ENCODE results near the gene OPRM1.
"Not testable (repeated sequence)": the region's sequence is repeated elsewhere in the genome, so short reads cannot be mapped to it uniquely, and the experiment has no call there.

OPRM1 gene

DNA sequence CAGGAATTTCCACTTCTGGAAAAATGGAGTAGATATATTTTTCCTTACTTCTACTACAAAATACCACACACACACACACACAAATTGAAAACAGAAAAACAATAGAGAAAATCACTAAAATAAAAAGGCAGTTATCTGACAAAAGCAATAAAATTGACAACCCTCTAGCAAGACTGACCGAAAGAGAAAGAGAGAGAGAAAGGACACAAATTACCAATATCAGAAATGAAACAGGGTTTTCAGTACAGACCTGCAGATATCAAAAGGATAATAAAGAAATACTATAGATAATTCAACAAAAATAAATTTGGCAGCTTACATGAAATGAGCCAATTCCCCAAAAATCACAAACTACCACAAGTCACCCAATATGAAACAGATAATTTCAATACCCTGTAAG, 104.7 kb downstream of the OPRM1 start:
- peaks cover 5% of the 10 kb centered on the region for H3K4me1 Mint-ChIP-seq (ENCODE audit: low read depth)
- no peaks in the 10 kb centered on the region for H3K36me3 Mint-ChIP-seq (ENCODE audit: low read depth)
- H3K9me3 Mint-ChIP-seq, result no peaks in the 10 kb centered on the region
- no peak overlapping the region for H3K4me3 Mint-ChIP-seq
- H3K27ac Mint-ChIP-seq, result no peak overlapping the region
- peaks cover 9% of the 10 kb centered on the region for H3K27me3 Mint-ChIP-seq
- no peak for DNase-seq

DNA sequence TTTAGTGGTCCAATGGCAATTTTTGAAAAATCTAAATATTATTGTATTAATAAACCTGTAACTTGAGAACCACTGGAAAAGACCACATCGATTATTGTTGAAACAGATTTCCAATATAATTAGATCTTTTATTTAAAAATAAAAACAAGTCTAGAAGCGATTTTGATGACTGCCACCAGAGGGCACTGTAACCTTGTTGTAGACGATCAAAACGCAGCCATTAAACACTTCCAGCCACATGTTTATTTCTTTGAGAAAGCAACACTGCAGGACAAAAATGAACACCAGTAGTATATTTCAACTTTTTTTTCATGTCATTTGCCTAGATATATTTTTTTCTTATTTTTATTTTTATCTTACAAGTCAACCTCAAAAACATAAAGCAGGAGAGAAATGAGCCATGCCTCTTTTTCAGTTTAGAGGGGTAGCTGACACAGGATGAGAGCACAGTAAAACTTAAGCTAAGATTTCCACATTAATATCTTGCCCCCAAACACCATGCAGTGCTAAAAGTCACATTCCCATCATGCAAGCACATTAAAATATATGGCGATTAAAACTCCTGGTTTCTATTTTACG, 115.4 kb downstream of the OPRM1 start:
- Mint-ChIP-seq H3K9me3 (no peaks in the 10 kb centered on the region), H3K4me3 (no peak overlapping the region), H3K27ac (peak overlapping the region; percentile 69), H3K4me1 (ENCODE audit: low read depth) (peaks cover 44% of the 10 kb centered on the region), H3K36me3 (ENCODE audit: low read depth) (peaks cover 6% of the 10 kb centered on the region), H3K27me3 (no peaks in the 10 kb centered on the region)
- peak; percentile 49 for DNase-seq

DNA sequence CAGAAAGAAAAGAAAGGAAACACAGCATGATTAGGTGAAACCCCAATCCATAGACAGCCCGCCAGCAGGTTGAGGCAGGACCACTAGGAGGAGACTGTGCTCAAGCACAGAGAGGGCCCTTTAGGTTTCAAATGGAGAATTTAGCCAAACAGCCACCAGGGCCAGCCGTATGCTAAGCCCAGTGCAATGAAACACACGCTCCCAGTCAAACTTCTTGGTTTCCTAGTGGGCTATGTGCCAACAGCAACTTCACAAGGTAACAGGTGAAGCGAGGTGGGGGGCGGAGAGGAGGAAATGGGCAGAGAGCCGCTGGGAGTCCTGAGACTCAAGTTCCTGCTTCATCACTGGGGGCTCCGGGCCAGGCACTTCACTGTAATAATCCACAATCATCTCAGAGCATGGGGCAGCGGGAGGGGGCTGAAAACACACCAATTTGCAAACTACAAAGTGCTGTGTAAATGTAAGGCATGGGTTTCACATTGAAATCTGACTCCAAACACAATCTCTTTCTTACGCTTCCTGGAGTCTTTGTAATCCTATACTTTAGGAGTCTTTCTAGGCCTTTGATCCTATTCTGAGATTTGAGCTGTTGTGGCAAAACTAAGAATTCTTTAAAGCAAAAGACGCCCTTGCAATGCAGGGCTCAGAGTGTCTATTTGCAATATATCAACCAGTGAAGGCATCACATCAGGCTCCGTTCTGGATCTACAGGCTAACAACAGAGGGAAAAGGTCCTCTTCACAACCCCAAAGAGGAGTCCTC, 117.3 kb downstream of the OPRM1 start:
- peak overlapping the region; percentile 71 for H3K4me3 Mint-ChIP-seq
- DNase-seq, result peak; percentile 74
- no peaks in the 10 kb centered on the region for H3K27me3 Mint-ChIP-seq
- peaks cover 57% of the 10 kb centered on the region for H3K4me1 Mint-ChIP-seq (ENCODE audit: low read depth)
- peak overlapping the region; percentile 88 for H3K27ac Mint-ChIP-seq
- no peaks in the 10 kb centered on the region for H3K9me3 Mint-ChIP-seq
- H3K36me3 Mint-ChIP-seq (ENCODE audit: low read depth), result peaks cover 17% of the 10 kb centered on the region

GRCh38 chr6:154157082-154157481, 118.0 kb downstream of the OPRM1 start:
- Mint-ChIP-seq H3K36me3 (ENCODE audit: low read depth) (peaks cover 17% of the 10 kb centered on the region), H3K4me3 (peak overlapping the region; percentile 71), H3K27me3 (no peaks in the 10 kb centered on the region), H3K4me1 (ENCODE audit: low read depth) (peaks cover 57% of the 10 kb centered on the region), H3K27ac (peak overlapping the region; percentile 88), H3K9me3 (no peaks in the 10 kb centered on the region)
- no peak for DNase-seq

DNA sequence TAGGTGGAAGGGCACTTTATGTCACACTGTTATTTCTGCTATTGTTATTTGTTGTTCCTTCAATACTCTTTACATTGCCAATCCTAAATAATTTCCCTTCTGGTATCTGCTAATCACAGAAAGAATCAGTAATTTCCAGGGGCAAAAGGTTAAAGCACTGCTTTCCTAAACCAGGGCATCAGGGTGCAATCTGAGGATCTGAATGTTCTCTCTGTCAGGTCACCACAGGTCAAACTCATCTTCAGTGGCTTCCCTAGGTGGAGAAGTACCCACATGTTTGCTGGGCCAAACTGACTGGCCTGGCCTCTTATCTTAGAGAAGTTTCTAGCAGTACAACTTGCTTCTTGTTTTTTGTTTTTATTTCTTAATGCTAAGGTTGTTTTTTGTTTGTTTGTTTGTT, 118.7 kb downstream of the OPRM1 start:
- Mint-ChIP-seq H3K27ac (peak overlapping the region; percentile 88), H3K27me3 (no peaks in the 10 kb centered on the region), H3K9me3 (no peaks in the 10 kb centered on the region), H3K36me3 (ENCODE audit: low read depth) (peaks cover 17% of the 10 kb centered on the region), H3K4me1 (ENCODE audit: low read depth) (peaks cover 57% of the 10 kb centered on the region), H3K4me3 (peak overlapping the region; percentile 71)
- DNase-seq, result no peak

DNA sequence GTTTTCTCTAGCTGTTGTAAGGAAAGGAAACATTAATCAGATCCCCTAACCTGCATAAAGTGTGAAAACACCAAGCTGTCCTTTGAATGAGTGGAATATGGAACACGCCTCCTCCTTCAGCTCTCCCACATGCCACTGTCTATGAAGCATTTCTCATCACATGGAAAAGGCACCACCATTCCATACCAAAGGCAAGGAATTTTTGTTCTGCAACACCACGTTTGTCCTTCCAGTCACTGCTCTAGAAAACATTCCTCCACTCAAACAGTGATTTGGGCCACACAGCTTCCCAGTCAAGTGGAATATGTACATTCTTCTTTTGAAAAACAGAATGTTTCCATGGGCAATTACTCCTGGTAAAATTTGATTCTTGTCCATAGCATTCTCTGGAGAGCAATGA, 120.1 kb downstream of the OPRM1 start:
- no peak for DNase-seq
- Mint-ChIP-seq H3K4me1 (ENCODE audit: low read depth) (peaks cover 56% of the 10 kb centered on the region), H3K27ac (no peak overlapping the region), H3K36me3 (ENCODE audit: low read depth) (peaks cover 18% of the 10 kb centered on the region), H3K27me3 (no peaks in the 10 kb centered on the region), H3K9me3 (no peaks in the 10 kb centered on the region), H3K4me3 (no peak overlapping the region)

DNA sequence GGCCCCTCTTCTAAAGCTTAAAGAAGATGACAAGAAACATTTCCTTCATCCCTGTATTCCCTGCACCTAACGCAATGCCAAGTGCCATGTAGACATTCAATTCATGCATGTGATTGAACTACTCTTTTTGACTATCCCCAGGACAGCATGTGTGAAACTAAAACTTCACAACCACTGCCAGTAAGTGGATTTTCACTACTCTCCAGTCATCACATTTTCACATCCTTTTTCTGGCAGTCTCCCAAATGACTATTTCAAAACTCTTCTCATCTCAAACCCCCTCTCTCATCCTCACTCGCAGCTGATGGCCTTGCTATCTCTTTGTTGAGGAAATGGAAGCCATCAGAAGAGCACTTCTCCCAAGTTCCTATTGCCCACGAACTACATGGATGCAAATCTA, 122.6 kb downstream of the OPRM1 start:
- H3K27ac Mint-ChIP-seq, result no peak overlapping the region
- no peak overlapping the region for H3K4me3 Mint-ChIP-seq
- H3K36me3 Mint-ChIP-seq (ENCODE audit: low read depth), result peaks cover 37% of the 10 kb centered on the region
- H3K27me3 Mint-ChIP-seq, result no peaks in the 10 kb centered on the region
- H3K9me3 Mint-ChIP-seq, result no peaks in the 10 kb centered on the region
- peaks cover 56% of the 10 kb centered on the region for H3K4me1 Mint-ChIP-seq (ENCODE audit: low read depth)
- DNase-seq, result no peak

DNA sequence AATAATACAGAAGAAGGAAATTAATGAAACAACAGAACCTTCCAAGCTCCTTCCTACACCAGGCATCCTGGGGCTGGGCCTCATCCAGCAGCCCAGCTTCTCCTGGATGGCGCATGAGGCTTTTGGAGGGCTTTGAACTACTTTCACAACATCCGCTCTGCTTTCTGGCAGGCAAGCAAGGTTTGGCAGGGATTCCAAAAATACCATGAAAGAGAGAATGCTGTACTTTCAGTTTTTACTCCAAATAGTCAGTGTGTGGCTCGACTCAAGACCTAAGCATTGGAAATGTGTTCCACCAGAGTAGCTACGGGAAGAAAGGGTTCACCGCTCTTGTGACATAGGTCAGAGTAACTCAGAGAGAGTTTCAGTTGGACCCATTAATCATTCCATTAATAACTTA, 125.4 kb downstream of the OPRM1 start:
- Mint-ChIP-seq H3K4me1 (ENCODE audit: low read depth) (peaks cover 53% of the 10 kb centered on the region), H3K9me3 (no peaks in the 10 kb centered on the region), H3K27ac (peak overlapping the region; percentile 16), H3K36me3 (ENCODE audit: low read depth) (peaks cover 53% of the 10 kb centered on the region), H3K27me3 (no peaks in the 10 kb centered on the region), H3K4me3 (no peak overlapping the region)
- no peak for DNase-seq

DNA sequence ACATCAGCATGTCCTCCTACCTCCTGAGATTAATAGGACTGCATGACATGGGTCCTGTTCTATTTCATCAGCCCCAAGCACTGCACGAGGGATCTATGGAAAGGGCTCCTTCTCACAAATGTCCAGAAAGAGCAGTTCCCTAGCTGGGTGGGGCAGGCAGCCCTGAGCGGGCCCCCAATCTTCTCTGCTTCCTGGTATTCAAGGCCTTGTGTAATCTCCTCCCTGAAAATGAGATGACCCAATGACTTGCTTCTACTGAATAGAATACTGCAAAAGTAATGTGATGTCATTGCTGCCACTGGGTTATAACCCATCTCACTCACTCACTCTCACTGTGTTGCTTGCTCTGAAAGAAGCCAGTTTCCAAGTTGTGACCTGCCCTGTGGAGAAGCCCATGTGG, 126.4 kb downstream of the OPRM1 start:
- Mint-ChIP-seq H3K4me3 (no peak overlapping the region), H3K27me3 (no peaks in the 10 kb centered on the region), H3K9me3 (no peaks in the 10 kb centered on the region), H3K4me1 (ENCODE audit: low read depth) (peaks cover 57% of the 10 kb centered on the region), H3K27ac (peak overlapping the region; percentile 40), H3K36me3 (ENCODE audit: low read depth) (peaks cover 54% of the 10 kb centered on the region)
- no peak for DNase-seq

DNA sequence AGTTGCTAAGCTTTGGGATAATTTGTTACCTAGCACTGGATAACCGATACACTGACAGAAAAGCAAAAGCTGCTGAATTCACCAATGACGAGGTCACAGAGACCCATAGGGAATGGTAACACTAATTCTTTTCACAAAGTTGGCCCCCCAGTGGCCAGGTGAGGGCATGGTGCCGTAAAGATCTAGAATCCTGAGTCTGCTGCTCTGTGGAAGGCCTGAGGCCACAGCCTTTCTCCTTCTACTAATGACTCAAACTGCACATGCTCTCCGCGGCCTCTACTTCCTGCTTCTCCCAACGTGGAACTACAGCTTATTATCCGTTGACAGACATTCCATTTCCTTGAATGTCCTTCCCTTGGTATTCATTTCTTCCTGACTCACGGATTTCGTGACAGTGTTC, 127.1 kb downstream of the OPRM1 start:
- H3K4me3 Mint-ChIP-seq, result no peak overlapping the region
- H3K27ac Mint-ChIP-seq, result no peak overlapping the region

GRCh38 chr6:154167126-154167525, 128.1 kb downstream of the OPRM1 start:
- no peak overlapping the region for H3K4me3 Mint-ChIP-seq
- H3K4me1 Mint-ChIP-seq (ENCODE audit: low read depth), result peaks cover 64% of the 10 kb centered on the region
- no peaks in the 10 kb centered on the region for H3K9me3 Mint-ChIP-seq

More for the DNA sequence above, 127.1 kb downstream of the OPRM1 start:
- Mint-ChIP-seq H3K4me1 (ENCODE audit: low read depth) (peaks cover 57% of the 10 kb centered on the region), H3K9me3 (no peaks in the 10 kb centered on the region), H3K27me3 (no peaks in the 10 kb centered on the region), H3K36me3 (ENCODE audit: low read depth) (peaks cover 56% of the 10 kb centered on the region)
- no peak for DNase-seq

DNA sequence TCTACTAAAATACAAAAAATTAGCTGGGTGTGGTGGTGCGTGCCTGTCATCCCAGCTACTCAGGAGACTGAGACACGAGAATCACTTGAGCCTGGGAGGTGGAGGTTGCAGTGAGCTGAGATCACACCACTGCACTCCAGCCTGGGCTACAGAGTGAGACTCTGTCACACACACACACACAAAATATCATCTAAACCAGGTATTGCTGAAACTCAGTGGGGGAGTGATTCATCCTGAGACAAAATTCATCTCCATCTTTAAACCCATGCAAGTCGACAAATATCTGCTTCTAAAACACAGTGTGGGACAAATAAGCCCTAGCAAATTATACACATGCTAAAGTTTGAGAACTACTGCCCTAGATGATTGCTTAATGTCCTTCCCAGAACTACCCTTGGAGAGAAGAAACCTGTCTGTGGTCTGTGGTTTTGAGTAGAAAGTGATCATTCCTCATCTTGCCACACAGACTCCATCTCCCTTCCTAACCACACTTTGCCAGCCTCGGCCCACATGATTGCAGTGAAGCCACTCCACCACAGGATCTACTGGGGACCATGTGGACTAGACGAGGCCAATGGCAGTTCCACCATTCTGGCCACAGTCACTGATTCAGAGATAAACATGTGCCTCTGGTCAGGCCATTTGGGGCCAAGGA, 130.3 kb downstream of the OPRM1 start:
- Mint-ChIP-seq H3K9me3 (peaks cover 11% of the 10 kb centered on the region), H3K27ac (peak overlapping the region; percentile 83), H3K27me3 (no peaks in the 10 kb centered on the region), H3K36me3 (ENCODE audit: low read depth) (peaks cover 84% of the 10 kb centered on the region), H3K4me1 (ENCODE audit: low read depth) (peaks cover 81% of the 10 kb centered on the region), H3K4me3 (no peak overlapping the region)
- DNase-seq, result peak; percentile 47

More at GRCh38 chr6:154167126-154167525, 128.1 kb downstream of the OPRM1 start:
- no peaks in the 10 kb centered on the region for H3K27me3 Mint-ChIP-seq
- peak overlapping the region; percentile 56 for H3K27ac Mint-ChIP-seq
- peaks cover 65% of the 10 kb centered on the region for H3K36me3 Mint-ChIP-seq (ENCODE audit: low read depth)
- DNase-seq, result no peak

DNA sequence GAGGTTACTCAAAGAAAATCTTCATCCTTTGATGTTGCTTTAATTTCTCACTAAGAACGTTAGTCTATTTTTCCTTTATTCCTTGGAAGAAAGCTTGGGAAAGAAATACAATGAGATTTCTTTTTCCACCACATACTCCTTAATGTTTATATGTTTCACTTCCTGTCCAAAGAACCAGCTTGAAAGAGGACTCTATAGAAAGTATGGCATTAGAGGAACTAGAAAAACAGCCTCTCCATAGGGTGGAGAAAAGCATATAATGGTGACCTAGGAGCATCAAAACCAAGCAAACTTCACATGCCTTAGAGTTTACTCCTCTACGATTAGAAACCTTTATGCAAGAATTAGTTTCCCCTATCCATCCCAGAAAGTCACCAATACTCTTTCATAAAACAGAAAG, 131.1 kb downstream of the OPRM1 start:
- no peaks in the 10 kb centered on the region for H3K27me3 Mint-ChIP-seq
- no peak for DNase-seq
- H3K4me3 Mint-ChIP-seq, result no peak overlapping the region
- H3K4me1 Mint-ChIP-seq (ENCODE audit: low read depth), result peaks cover 85% of the 10 kb centered on the region
- H3K27ac Mint-ChIP-seq, result no peak overlapping the region
- H3K36me3 Mint-ChIP-seq (ENCODE audit: low read depth), result peaks cover 88% of the 10 kb centered on the region
- H3K9me3 Mint-ChIP-seq, result peaks cover 14% of the 10 kb centered on the region

GRCh38 chr6:154172393-154172792, 133.4 kb downstream of the OPRM1 start:
- not testable (repeated sequence) for H3K27me3 Mint-ChIP-seq, H3K27ac Mint-ChIP-seq, H3K4me3 Mint-ChIP-seq, DNase-seq
- Mint-ChIP-seq H3K36me3 (ENCODE audit: low read depth) (peaks cover 88% of the 10 kb centered on the region), H3K9me3 (peaks cover 25% of the 10 kb centered on the region), H3K4me1 (ENCODE audit: low read depth) (peaks cover 86% of the 10 kb centered on the region)

DNA sequence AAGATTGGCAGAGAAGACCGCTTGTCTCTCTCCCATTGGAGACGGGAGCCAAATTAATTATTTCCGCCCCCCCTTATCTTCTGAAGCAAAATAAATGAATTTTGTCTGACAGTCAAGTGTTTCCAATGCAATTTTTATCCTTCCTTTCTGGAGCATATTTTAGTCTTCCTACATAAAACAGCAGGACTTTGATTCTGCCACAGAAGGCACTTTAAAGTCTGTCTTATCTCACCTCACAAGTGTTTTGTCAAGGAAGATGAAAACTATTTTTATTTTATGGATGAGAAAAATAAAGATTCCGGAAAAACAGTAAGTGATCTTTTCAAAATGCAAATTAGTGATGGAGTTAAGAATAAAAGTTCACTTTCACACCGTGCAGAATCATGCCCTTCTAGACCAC, 140.4 kb downstream of the OPRM1 start:
- DNase-seq, result no peak
- H3K36me3 Mint-ChIP-seq (ENCODE audit: low read depth), result peaks cover 67% of the 10 kb centered on the region
- no peak overlapping the region for H3K4me3 Mint-ChIP-seq
- no peaks in the 10 kb centered on the region for H3K27me3 Mint-ChIP-seq
- H3K4me1 Mint-ChIP-seq (ENCODE audit: low read depth), result peaks cover 65% of the 10 kb centered on the region
- H3K27ac Mint-ChIP-seq, result no peak overlapping the region
- H3K9me3 Mint-ChIP-seq, result peaks cover 24% of the 10 kb centered on the region

All from activated T-cell treated with anti-CD3 and anti-CD28 coated beads, Interleukin-2, amount 50 U/mL, for 24 hours (primary cell).